Caco-2 (cell line): ENCODE measurements around the gene CNDP2. TPM values are rescaled to one million over a fixed set of nuclear protein-coding genes. Genes with fewer than 3 reads are reported as not detected.
A peak's percentile ranks its signal among the peaks of the same experiment; 100 is the strongest.

ENCODE experiments used
- BruUV-seq: library from RNA; stranded (reverse); fragments of 400-500 nt; replicated peaks from 2 replicates; lab custom pipeline; 2021; lab: Mats Ljungman, UMichigan
- CTCF ChIA-PET: fragments of 300-600 bp; sonication (Branson Sonifier 250); formaldehyde crosslinking; loops from one replicate; lab custom pipeline; 2022; ENCODE audit warnings: antibody characterized with exemption; lab: Charles Lee
- POLR2A ChIA-PET: fragments of 300-600 bp; sonication (Branson Sonifier 250); formaldehyde crosslinking; loops from one replicate; lab custom pipeline; 2022; ENCODE audit warnings: antibody characterized with exemption; lab: Charles Lee
- DNase-seq, 2 experiments: peaks; one replicate each; pipeline versions ENCODE4 v3.0.0 to v3.0.0-alpha.2; 2020 to 2022
- H3K27me3 ChIP-seq: replicated peaks from 2 replicates; pipeline ENCODE4 v1.6.0; 2011; ENCODE audit warnings: low read length; ENCODE audit not compliant: control insufficient read depth, insufficient read depth
- H3K36me3 ChIP-seq: 2 replicates; pipeline ENCODE4 v1.5.1; 2011; ENCODE audit warnings: low read length; ENCODE audit not compliant: control insufficient read depth, insufficient read depth
- H3K4me1 ChIP-seq: fragments of 250-450 bp; sonication (Bioruptor Pico); 2 replicates; pipeline ENCODE4 v1.5.1; 2020; ENCODE audit warnings: mild to moderate bottlenecking
- H3K4me3 ChIP-seq: 2 replicates; pipeline ENCODE4 v1.5.1; 2011; ENCODE audit warnings: low read depth, mild to moderate bottlenecking, control low read depth, low read length
- H3K9me3 ChIP-seq: fragments of 250-450 bp; sonication (Bioruptor Pico); 2 replicates; pipeline ENCODE4 v1.5.1; 2020; ENCODE audit warnings: mild to moderate bottlenecking, moderate library complexity
- H3K27ac Mint-ChIP-seq: one replicate; pipeline ENCODE4 v1.8.0; 2022; ENCODE audit warnings: mixed read lengths; ENCODE audit not compliant: unreplicated experiment
- H3K27me3 Mint-ChIP-seq: one replicate; pipeline ENCODE4 v1.8.0; 2022; ENCODE audit warnings: mixed read lengths; ENCODE audit not compliant: insufficient read depth, unreplicated experiment
- H3K36me3 Mint-ChIP-seq: one replicate; pipeline ENCODE4 v1.8.0; 2022; ENCODE audit warnings: mild to moderate bottlenecking, mixed read lengths; ENCODE audit not compliant: insufficient read depth, unreplicated experiment
- H3K4me1 Mint-ChIP-seq: one replicate; pipeline ENCODE4 v1.8.0; 2022; ENCODE audit warnings: low read depth, mixed read lengths; ENCODE audit not compliant: unreplicated experiment
- H3K4me3 Mint-ChIP-seq: one replicate; pipeline ENCODE4 v1.8.0; 2022; ENCODE audit warnings: mild to moderate bottlenecking, moderate library complexity, mixed read lengths; ENCODE audit not compliant: unreplicated experiment
- H3K9me3 Mint-ChIP-seq: one replicate; pipeline ENCODE4 v1.8.0; 2022; ENCODE audit warnings: mixed read lengths; ENCODE audit not compliant: unreplicated experiment
- CTCF ChIP-seq, 2 experiments: fragments of 200-600 bp in 1 of 2; IDR thresholded peaks; 1 replicate in 1 of 2; 2 replicates in 1 of 2; pipeline versions ENCODE4 v1.5.1 to v1.8.0; 2011 to 2022; ENCODE audit warnings: antibody characterized with exemption in 1 of 2, control low read depth in 1 of 2, inconsistent platforms in 1 of 2, low read depth in 1 of 2, low read length in 1 of 2, mild to moderate bottlenecking in 1 of 2, moderate library complexity in 1 of 2; ENCODE audit not compliant: insufficient read depth in 1 of 2, severe bottlenecking in 1 of 2, unreplicated experiment in 1 of 2
- intact Hi-C: fragments of 100-400 bp; cut with micrococcal nuclease; formaldehyde crosslinking; loops from one replicate; pipeline ENCODE4 v1.10.0; 2022; ENCODE audit not compliant: unreplicated experiment
- total RNA-seq: library from RNA; stranded (reverse); gene quantifications from 2 replicates; pipeline ENCODE4 v1.2.3, GENCODE V29; 2022

The CNDP2 gene
- total RNA-seq, 1 experiment from 2014 or later, result 113 TPM

- BruUV-seq, result no TSS peak
- no peak for TF ChIP-seq CTCF (IDR thresholded peaks at IDR 0.05; ENCODE audit: insufficient read depth in 1 of 2, low read depth in 1 of 2, low read length in 1 of 2, severe bottlenecking in 1 of 2, unreplicated experiment in 1 of 2)
- Histone ChIP-seq H3K4me3 (no peak overlapping the region), H3K36me3 (no peaks in the 10 kb centered on the region), H3K9me3 (no peaks in the 10 kb centered on the region), H3K4me1 (peaks cover 8% of the 10 kb centered on the region; the same call in 1 of the 2 replicates), H3K27me3 (no peaks in the 10 kb centered on the region)
- H3K4me3 Mint-ChIP-seq, result no peak overlapping the region
- H3K4me1 Mint-ChIP-seq, result peaks cover 6% of the 10 kb centered on the region
- peak overlapping the region; percentile 48 for H3K27ac Mint-ChIP-seq
- intact Hi-C loops, result loop anchor here (2.0 kb wide), 1 partner anchor 17 kb away; the partner anchor contains the start of gene CNDP2
- ChIA-PET CTCF (no interaction called here), POLR2A (no interaction called here)
- no peak for DNase-seq
- H3K27me3 Mint-ChIP-seq, result no peaks in the 10 kb centered on the region
- no peaks in the 10 kb centered on the region for H3K36me3 Mint-ChIP-seq
- no peaks in the 10 kb centered on the region for H3K9me3 Mint-ChIP-seq
These were observed 16.0 kb upstream of the CNDP2 start for GRCh38 chr18:74480149-74480651.

- H3K4me1 Mint-ChIP-seq, result peaks cover 6% of the 10 kb centered on the region
These were observed 13.5 kb upstream of the CNDP2 start for GRCh38 chr18:74482697-74483096.

GRCh38 chr18:74486119-74486849 is 9.9 kb upstream of the CNDP2 start:
- BruUV-seq, result no TSS peak
- ChIA-PET CTCF (no interaction called here), POLR2A (no interaction called here)
- no peak for TF ChIP-seq CTCF (IDR thresholded peaks at IDR 0.05; ENCODE audit: insufficient read depth in 1 of 2, low read depth in 1 of 2, low read length in 1 of 2, severe bottlenecking in 1 of 2, unreplicated experiment in 1 of 2)
- Mint-ChIP-seq H3K9me3 (no peaks in the 10 kb centered on the region), H3K27me3 (no peaks in the 10 kb centered on the region), H3K27ac (no peak overlapping the region), H3K4me1 (no peaks in the 10 kb centered on the region), H3K4me3 (no peak overlapping the region), H3K36me3 (no peaks in the 10 kb centered on the region)
- DNase-seq, result no peak
- H3K9me3 ChIP-seq, result no peaks in the 10 kb centered on the region
- no peak overlapping the region for H3K4me3 ChIP-seq
- H3K27me3 ChIP-seq, result no peaks in the 10 kb centered on the region
- H3K36me3 ChIP-seq, result no peaks in the 10 kb centered on the region
- H3K4me1 ChIP-seq, result no peaks in the 10 kb centered on the region
- intact Hi-C loops, result no loop called here

More at GRCh38 chr18:74482697-74483096, 13.5 kb upstream of the CNDP2 start:
- no peaks in the 10 kb centered on the region for H3K27me3 Mint-ChIP-seq
- no peaks in the 10 kb centered on the region for H3K9me3 ChIP-seq
- no peaks in the 10 kb centered on the region for H3K9me3 Mint-ChIP-seq
- no peak overlapping the region for H3K27ac Mint-ChIP-seq
- CTCF ChIA-PET, result interaction anchor here (0.7 kb wide), 1 partner anchor 130 kb away, joined by 7 read pairs; no protein-coding TSS in a partner anchor
- no peaks in the 10 kb centered on the region for H3K36me3 ChIP-seq
- H3K36me3 Mint-ChIP-seq, result no peaks in the 10 kb centered on the region
- BruUV-seq, result no TSS peak
- POLR2A ChIA-PET, result no interaction called here
- H3K4me3 Mint-ChIP-seq, result no peak overlapping the region
- TF ChIP-seq CTCF (IDR thresholded peaks at IDR 0.05; ENCODE audit: insufficient read depth in 1 of 2, low read depth in 1 of 2, low read length in 1 of 2, severe bottlenecking in 1 of 2, unreplicated experiment in 1 of 2), result no peak
- H3K4me3 ChIP-seq, result no peak overlapping the region
- no peak for DNase-seq
- peaks cover 8% of the 10 kb centered on the region; the same call in 1 of the 2 replicates for H3K4me1 ChIP-seq
- H3K27me3 ChIP-seq, result no peaks in the 10 kb centered on the region
- intact Hi-C loops, result no loop called here
